T47D (cell line): ENCODE data around the gene ATP1B1.
"Not testable (repeated sequence)": the region's sequence is repeated elsewhere in the genome, so short reads cannot be mapped to it uniquely, and the experiment has no call there.

Source experiments
- DNase-seq, 2 experiments: peaks; one replicate each; pipeline versions ENCODE4 v3.0.0 to v3.0.0-alpha.2; 2011 to 2012; ENCODE audit warnings: low read depth in 1 of 2, low spot score in 1 of 2
- JUND ChIP-seq: IDR thresholded peaks from 2 replicates; pipeline ENCODE4 v1.6.1; 2012; ENCODE audit warnings: low read depth
- in situ Hi-C: cut with HindIII; loops from 2 replicates; pipeline ENCODE4 v1.10.0; 2016; ENCODE audit warnings: low sequenced_read_pairs, low pct_unique_long_range_greater_than_20kb

The ATP1B1 gene

GRCh38 chr1:169111472-169111871 lies 5.0 kb downstream of the ATP1B1 start:
- no peak for TF ChIP-seq JUND
- in situ Hi-C loops, result no loop called here

GRCh38 chr1:169112241-169112640 lies 5.8 kb downstream of the ATP1B1 start:
- in situ Hi-C loops, result no loop called here
- no peak for DNase-seq
- no peak for TF ChIP-seq JUND

More at GRCh38 chr1:169111472-169111871, 5.0 kb downstream of the ATP1B1 start:
- no peak for DNase-seq

- in situ Hi-C loops, result no loop called here
- peak in 1 of 2 experiments; percentile 48 for DNase-seq
Measured at GRCh38 chr1:169113613-169114119, 7.2 kb downstream of the ATP1B1 start.

GRCh38 chr1:169115891-169116585 lies 9.5 kb downstream of the ATP1B1 start:
- DNase-seq, result no peak
- TF ChIP-seq JUND, result no peak
- in situ Hi-C loops, result no loop called here

More at GRCh38 chr1:169113613-169114119, 7.2 kb downstream of the ATP1B1 start:
- TF ChIP-seq JUND, result no peak

- in situ Hi-C loops, result no loop called here
Measured at GRCh38 chr1:169117014-169117413, 10.5 kb downstream of the ATP1B1 start.

GRCh38 chr1:169117599-169117998 lies 11.1 kb downstream of the ATP1B1 start:
- no peak for TF ChIP-seq JUND
- no peak for DNase-seq
- in situ Hi-C loops, result no loop called here

More at GRCh38 chr1:169117014-169117413, 10.5 kb downstream of the ATP1B1 start:
- no peak for TF ChIP-seq JUND
- no peak for DNase-seq

GRCh38 chr1:169118227-169118626 lies 11.7 kb downstream of the ATP1B1 start:
- DNase-seq, result no peak
- in situ Hi-C loops, result no loop called here
- TF ChIP-seq JUND, result no peak

- TF ChIP-seq JUND, result no peak
- in situ Hi-C loops, result no loop called here
- DNase-seq, result no peak
Measured at GRCh38 chr1:169119405-169119804, 12.9 kb downstream of the ATP1B1 start.

GRCh38 chr1:169120066-169120465 lies 13.6 kb downstream of the ATP1B1 start:
- TF ChIP-seq JUND, result no peak
- no peak for DNase-seq
- in situ Hi-C loops, result no loop called here

- TF ChIP-seq JUND, result no peak
- no peak for DNase-seq
- in situ Hi-C loops, result no loop called here
Measured at GRCh38 chr1:169121146-169121923, 14.8 kb downstream of the ATP1B1 start.

GRCh38 chr1:169122976-169123375 lies 16.5 kb downstream of the ATP1B1 start:
- no peak for DNase-seq
- in situ Hi-C loops, result no loop called here
- TF ChIP-seq JUND, result no peak

- in situ Hi-C loops, result no loop called here
- no peak for TF ChIP-seq JUND
- peak in 1 of 2 experiments; percentile 66 for DNase-seq
Measured at GRCh38 chr1:169124459-169124858, 18.0 kb downstream of the ATP1B1 start.

- DNase-seq, in situ Hi-C loops: not testable (repeated sequence)
Measured at GRCh38 chr1:169125597-169125996, 19.1 kb downstream of the ATP1B1 start.
